ENCODE results near the gene CTNS.
"Not testable (repeated sequence)": the region's sequence is repeated elsewhere in the genome, so short reads cannot be mapped to it uniquely, and the experiment has no call there.

Gene CTNS

GRCh38 chr17:3688852-3689261 is 52.3 kb downstream of the CTNS start:
- no peak for DNase-seq

- DNase-seq: no peak
Observed at GRCh38 chr17:3689262-3690093, 52.9 kb downstream of the CTNS start.

GRCh38 chr17:3690094-3690715 is 53.6 kb downstream of the CTNS start:
- DNase-seq: no peak

GRCh38 chr17:3691617-3692067 is 55.1 kb downstream of the CTNS start:
- no peak for DNase-seq

GRCh38 chr17:3692346-3692745 is 55.8 kb downstream of the CTNS start:
- DNase-seq: no peak

GRCh38 chr17:3693141-3693540 is 56.6 kb downstream of the CTNS start:
- no peak for DNase-seq

GRCh38 chr17:3693829-3694231 is 57.3 kb downstream of the CTNS start:
- peak; percentile 51 for DNase-seq

- DNase-seq: no peak
Observed at GRCh38 chr17:3695129-3695722, 58.7 kb downstream of the CTNS start.

GRCh38 chr17:3695723-3696411 is 59.3 kb downstream of the CTNS start, which contains the start of gene P2RX5:
P2RX5 (minus strand) TSS chr17:3696155; CDS start chr17:3696005, 150 bp downstream.
- DNase-seq: peak; percentile 54 to 57

GRCh38 chr17:3697103-3697476 is 60.5 kb downstream of the CTNS start:
- DNase-seq: no peak

- no peak for DNase-seq
Observed at GRCh38 chr17:3698139-3698538, 61.6 kb downstream of the CTNS start.

GRCh38 chr17:3699951-3700350 is 63.4 kb downstream of the CTNS start:
- DNase-seq: no peak

GRCh38 chr17:3702041-3702539 is 65.5 kb downstream of the CTNS start:
- not testable (repeated sequence) for DNase-seq

- no peak for DNase-seq
Observed at GRCh38 chr17:3704931-3705717, 68.6 kb downstream of the CTNS start.

GRCh38 chr17:3705718-3705984 is 69.1 kb downstream of the CTNS start:
- not testable (repeated sequence) for DNase-seq

- DNase-seq: no peak
Observed at GRCh38 chr17:3708366-3708765, 71.8 kb downstream of the CTNS start.

- DNase-seq: peak; percentile 86 to 92
Observed at GRCh38 chr17:3710951-3711383, 74.4 kb downstream of the CTNS start.

All from CD4-positive, alpha-beta T cell treated with Interferon alpha-2 for 1 hour (primary cell).